WTC11 (cell line): ENCODE results near the gene OR3A2.

Experiments used
- SMAD3 ChIP-seq: sonication (generic); formaldehyde crosslinking; IDR thresholded peaks from 2 replicates; pipeline ENCODE4 v1.8.0; 2022; ENCODE audit warnings: missing genetic modification reagents, mild to moderate bottlenecking, borderline replicate concordance
- ZNF138 ChIP-seq: sonication (generic); formaldehyde crosslinking; conservative IDR thresholded peaks from 2 replicates; pipeline ENCODE4 v1.8.1; 2022; ENCODE audit warnings: mild to moderate bottlenecking, moderate library complexity, missing genetic modification reagents
- TF ChIP-seq, protein P1 (sequence below): sonication (generic); formaldehyde crosslinking; IDR thresholded peaks from 2 replicates; pipeline ENCODE4 v1.8.1; 2022; ENCODE audit warnings: low read depth, missing genetic modification reagents, borderline replicate concordance
- TF ChIP-seq, protein P2 (sequence below): fragments of 200-600 bp; IDR thresholded peaks from 2 replicates; pipeline ENCODE4 v1.8.0; 2022; ENCODE audit warnings: antibody characterized with exemption
- TF ChIP-seq, protein P3 (sequence below): sonication (generic); formaldehyde crosslinking; IDR thresholded peaks from 2 replicates; pipeline ENCODE4 v1.8.0; 2022; ENCODE audit warnings: mild to moderate bottlenecking, missing genetic modification reagents

DNA sequence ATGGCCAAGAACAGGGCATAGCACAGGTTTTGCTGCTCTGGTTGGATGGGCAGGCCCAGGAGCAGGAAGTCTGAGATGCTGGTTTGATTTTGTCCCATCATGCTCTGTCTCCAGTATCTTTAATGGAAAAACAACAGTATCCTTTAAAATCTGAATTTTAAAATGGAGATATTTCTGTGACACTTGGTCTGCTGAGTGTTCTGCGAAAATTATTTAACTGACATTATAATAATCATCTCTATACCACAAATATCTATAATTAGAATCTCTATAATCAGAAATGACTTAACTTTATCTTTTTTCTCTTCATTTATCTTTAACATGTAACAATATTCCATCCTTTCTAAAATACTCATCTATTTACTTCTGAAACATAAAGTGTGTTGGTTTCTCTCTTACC is 12.2 kb upstream of the OR3A2 start, which contains the start of gene OR1E1:
- no peak for TF ChIP-seq SMAD3
- TF ChIP-seq, protein P1, sequence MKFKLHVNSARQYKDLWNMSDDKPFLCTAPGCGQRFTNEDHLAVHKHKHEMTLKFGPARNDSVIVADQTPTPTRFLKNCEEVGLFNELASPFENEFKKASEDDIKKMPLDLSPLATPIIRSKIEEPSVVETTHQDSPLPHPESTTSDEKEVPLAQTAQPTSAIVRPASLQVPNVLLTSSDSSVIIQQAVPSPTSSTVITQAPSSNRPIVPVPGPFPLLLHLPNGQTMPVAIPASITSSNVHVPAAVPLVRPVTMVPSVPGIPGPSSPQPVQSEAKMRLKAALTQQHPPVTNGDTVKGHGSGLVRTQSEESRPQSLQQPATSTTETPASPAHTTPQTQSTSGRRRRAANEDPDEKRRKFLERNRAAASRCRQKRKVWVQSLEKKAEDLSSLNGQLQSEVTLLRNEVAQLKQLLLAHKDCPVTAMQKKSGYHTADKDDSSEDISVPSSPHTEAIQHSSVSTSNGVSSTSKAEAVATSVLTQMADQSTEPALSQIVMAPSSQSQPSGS (CRISPR knock-in tag): no peak
- TF ChIP-seq, protein P2, sequence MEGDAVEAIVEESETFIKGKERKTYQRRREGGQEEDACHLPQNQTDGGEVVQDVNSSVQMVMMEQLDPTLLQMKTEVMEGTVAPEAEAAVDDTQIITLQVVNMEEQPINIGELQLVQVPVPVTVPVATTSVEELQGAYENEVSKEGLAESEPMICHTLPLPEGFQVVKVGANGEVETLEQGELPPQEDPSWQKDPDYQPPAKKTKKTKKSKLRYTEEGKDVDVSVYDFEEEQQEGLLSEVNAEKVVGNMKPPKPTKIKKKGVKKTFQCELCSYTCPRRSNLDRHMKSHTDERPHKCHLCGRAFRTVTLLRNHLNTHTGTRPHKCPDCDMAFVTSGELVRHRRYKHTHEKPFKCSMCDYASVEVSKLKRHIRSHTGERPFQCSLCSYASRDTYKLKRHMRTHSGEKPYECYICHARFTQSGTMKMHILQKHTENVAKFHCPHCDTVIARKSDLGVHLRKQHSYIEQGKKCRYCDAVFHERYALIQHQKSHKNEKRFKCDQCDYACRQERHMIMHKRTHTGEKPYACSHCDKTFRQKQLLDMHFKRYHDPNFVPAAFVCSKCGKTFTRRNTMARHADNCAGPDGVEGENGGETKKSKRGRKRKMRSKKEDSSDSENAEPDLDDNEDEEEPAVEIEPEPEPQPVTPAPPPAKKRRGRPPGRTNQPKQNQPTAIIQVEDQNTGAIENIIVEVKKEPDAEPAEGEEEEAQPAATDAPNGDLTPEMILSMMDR: no peak
- TF ChIP-seq, protein P3, sequence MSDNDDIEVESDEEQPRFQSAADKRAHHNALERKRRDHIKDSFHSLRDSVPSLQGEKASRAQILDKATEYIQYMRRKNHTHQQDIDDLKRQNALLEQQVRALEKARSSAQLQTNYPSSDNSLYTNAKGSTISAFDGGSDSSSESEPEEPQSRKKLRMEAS (CRISPR knock-in tag): no peak
- no peak for TF ChIP-seq ZNF138 (CRISPR knock-in tag)
